GM19467 (cell line): ENCODE data around the gene ME3.

Source experiments
- ATAC-seq: cut with Tn5 transposase; IDR thresholded peaks from one replicate; pipeline ENCODE4 v1.9.1; 2021; ENCODE audit warnings: mild to moderate bottlenecking, moderate library complexity; ENCODE audit not compliant: unreplicated experiment

The ME3 gene

GRCh38 chr11:86672007-86672621 is at the start of gene ME3:
TSS of gene ME3 (minus strand) at chr11:86672616.
- peak; percentile 55 for ATAC-seq

- ATAC-seq: no peak
These were observed 49.6 kb upstream of the ME3 start for GRCh38 chr11:86722006-86722405.

GRCh38 chr11:86720546-86720945 is 48.1 kb upstream of the ME3 start:
- ATAC-seq: no peak

GRCh38 chr11:86719781-86720463 is 47.5 kb upstream of the ME3 start:
- no peak for ATAC-seq

DNA sequence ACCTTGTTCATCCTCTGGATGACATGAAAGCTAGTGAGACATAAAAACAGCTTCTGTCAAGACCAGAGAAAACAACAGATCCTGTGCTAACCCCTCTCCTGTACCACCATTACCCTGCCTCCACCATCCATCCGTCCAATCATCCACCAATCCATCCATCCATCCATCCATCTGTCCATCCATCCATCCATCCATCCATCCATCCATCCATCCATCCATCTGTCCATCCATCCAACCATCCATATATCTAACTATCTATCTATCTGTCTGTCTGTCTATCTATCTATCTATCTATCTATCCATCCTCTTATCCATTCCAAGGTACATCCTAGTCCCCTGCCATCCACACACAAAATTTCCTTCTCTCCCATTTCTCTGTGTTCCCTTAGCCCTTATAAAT is 46.6 kb upstream of the ME3 start:
- ATAC-seq: no peak

- ATAC-seq: no peak
These were observed 46.1 kb upstream of the ME3 start for GRCh38 chr11:86718521-86718920.

DNA sequence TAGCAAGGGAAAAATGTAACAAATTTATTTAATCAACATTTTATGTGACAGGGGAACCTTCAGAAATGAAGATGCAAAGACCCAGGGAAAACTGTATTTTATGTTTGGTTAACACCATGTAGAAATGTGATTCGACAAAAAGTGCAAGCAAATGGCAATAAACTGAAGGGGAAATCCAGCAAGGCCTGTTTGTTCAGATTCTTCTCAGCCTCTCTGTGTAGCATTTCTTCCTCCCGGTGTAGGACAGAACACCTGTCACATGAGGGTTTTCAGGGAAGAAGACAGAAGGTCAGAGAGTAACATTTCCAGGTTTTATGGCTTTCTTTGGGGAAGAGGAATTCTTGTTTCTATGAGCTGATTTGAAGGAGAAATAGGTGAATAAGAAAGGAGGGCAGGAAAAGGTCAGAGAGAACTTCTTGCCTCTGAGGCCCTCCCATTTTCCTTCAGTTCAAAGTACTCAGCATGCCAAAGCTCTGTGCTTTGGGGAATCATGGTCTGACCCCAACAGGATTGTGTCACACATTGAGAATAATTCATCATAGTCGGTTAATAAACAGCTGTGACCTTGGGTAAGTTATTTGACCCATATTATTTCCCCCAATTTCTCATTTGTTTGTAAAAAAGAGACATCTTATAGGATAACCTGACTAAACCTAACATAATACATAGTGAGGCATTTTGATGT is 45.5 kb upstream of the ME3 start:
- no peak for ATAC-seq

GRCh38 chr11:86715611-86716010 is 43.2 kb upstream of the ME3 start:
- ATAC-seq: no peak

GRCh38 chr11:86713552-86713951 is 41.1 kb upstream of the ME3 start:
- no peak for ATAC-seq

- no peak for ATAC-seq
These were observed 38.5 kb upstream of the ME3 start for GRCh38 chr11:86710936-86711335.

GRCh38 chr11:86708669-86709068 is 36.3 kb upstream of the ME3 start:
- no peak for ATAC-seq

- ATAC-seq: no peak
These were observed 34.1 kb upstream of the ME3 start for GRCh38 chr11:86706338-86707131.

- no peak for ATAC-seq
These were observed 32.3 kb upstream of the ME3 start for GRCh38 chr11:86704710-86705109.

DNA sequence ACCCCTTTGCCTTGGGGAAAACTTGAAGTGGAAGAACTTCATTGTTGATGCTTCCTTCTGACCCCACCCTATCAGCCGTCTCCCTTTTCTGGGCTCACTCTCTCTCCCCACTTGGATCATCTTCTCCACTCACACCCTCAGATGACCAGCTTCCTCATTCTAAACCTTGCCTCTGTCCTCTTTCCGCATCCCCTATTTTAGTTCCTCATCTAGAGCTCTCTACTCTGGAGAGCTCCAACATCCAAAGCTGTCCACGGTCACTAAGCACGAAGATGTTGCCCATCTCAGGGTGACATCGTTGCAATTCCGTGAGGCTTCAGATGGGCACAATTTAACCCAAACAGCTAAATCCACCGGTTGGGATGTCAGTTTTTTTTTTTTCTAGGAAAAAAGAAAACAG is 31.6 kb upstream of the ME3 start:
- ATAC-seq: no peak

DNA sequence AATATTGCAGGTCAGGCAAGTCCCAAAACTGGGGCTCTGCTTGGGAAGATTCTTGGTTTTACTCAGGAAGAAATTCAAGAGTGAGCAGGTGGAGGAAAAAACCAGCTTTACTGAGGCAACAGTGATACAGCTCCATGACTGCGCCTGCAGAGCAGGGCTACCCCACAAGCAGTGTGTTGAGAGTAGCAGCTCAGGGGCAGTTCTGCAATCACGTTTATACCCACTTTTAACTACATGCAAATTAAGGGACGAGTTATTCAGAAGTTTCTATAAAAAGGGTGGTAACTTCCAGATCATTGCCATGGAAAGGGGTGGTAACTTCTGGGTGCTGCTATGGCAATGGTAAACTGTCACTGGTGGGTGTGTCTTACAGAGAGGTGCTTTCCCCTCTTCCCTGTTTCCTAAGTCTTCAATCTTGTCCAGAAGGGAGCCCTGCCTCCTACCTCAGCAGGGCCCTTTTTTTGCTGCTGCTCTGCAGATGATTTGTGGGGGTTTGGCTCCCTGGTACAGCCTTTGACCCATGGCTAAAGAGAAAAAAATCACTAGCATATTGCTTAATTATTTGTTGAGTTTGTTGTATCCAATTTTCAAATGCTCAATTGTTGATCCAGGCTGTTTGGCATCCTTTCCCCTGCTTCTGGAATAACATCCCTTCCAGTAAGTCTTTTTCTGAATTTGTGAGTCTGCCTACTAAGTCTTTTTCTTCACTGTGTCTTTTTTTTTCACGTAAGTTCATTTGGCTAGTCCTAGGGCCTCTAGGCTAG is 30.0 kb upstream of the ME3 start:
- ATAC-seq: no peak

GRCh38 chr11:86699040-86699791 is 26.8 kb upstream of the ME3 start:
- ATAC-seq: no peak

DNA sequence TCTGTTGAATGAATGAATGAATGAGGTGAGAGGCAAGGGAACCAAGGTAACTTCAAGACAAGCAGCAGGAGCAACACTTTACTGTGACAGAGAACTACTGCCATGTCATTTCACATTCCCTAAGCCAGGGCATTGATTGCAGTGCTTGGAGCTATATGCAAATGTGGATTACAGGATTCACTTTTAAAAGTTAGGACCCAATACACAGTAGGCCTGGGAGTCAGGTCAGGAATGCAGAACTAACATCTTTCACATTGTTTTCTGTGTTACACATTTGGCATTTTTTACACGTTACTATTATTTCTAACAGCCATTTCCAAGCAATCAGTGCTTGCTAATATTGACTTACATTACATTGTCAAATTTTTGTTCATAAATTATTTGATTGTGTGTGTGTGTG is 26.2 kb upstream of the ME3 start:
- ATAC-seq: no peak

DNA sequence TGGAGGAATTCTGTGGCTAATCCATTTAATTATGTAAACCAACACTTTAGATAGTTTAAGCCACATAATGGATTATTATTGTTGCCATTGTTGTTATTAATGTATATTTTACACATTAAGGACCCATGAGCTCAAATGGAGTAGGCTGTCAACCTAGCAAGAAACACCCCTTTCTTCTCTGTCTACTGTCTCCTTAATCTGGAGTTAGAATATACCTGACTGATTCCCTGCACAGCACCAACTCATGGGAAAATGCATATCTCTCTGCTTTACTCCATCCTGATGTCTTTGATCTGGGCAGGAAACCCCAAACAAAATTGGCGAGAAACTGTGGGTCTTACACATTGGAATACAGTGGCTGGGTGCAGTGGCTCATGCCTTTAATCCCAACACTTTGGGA is 24.0 kb upstream of the ME3 start:
- ATAC-seq: no peak

GRCh38 chr11:86696004-86696403 is 23.6 kb upstream of the ME3 start:
- no peak for ATAC-seq

DNA sequence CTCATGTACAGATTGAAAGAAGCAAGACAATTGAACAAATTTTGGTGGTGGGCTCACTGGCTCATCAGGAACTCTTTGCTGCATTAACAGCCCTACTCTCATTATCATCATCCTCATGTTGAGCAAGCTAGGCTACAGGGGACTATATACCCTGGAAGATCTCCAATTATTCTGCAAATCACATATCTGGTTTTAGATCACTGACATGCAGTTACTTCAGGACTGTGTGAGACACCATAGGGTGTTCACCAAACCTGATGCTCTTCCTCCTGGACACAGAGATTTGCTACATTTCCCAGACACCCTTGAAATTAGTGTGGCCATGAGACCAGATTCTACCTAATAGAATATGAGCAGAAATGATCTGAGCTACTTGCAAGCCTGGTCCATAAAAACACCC is 23.0 kb upstream of the ME3 start:
- no peak for ATAC-seq
